ENCODE results near the gene DPH3. TPM values are rescaled to one million over a fixed set of nuclear protein-coding genes. Genes with fewer than 3 reads are reported as not detected.

DPH3 gene
- total and polyA plus RNA-seq, 9 of the 15 experiments (the other 6 are each of a cell fraction or from before 2014, with no cell fraction given), result 15.9 to 131 (median 38.7) TPM

GRCh38 chr3:16264708-16265454 is at the start of gene DPH3, which contains the start of gene OXNAD1 (continued):
- TF ChIP-seq CTCF (IDR thresholded peaks at IDR 0.05 in 2 of 3, conservative IDR thresholded peaks at IDR 0.05 in 1 of 3; ENCODE audit: insufficient read depth in 2 of 3, low read depth in 1 of 3, low read length in 3 of 3) (peak in 1 of 3 experiments; percentile 10; a peak in 1 of 6 replicates), GTF2A2 (tag; IDR thresholded peaks at IDR 0.05) (no peak), MXI1 (IDR thresholded peaks at IDR 0.05; ENCODE audit: low read depth, low read length) (peak; percentile 88), NFYB (IDR thresholded peaks at IDR 0.05; ENCODE audit: extremely low read depth, insufficient read length) (peak; percentile 82), NCOR1 (IDR thresholded peaks at IDR 0.05) (no peak), FOXA1 (IDR thresholded peaks at IDR 0.05; ENCODE audit: borderline replicate concordance) (no peak), TCF7L2 (IDR thresholded peaks at IDR 0.05; ENCODE audit: low read depth, low read length) (peak; percentile 40; the same call in 1 of the 2 replicates), HMG20A (CRISPR knock-in tag; conservative IDR thresholded peaks at IDR 0.05) (no peak), CREM (IDR thresholded peaks at IDR 0.05; ENCODE audit: low read depth) (peak; percentile 99), MEIS2 (IDR thresholded peaks at IDR 0.05; ENCODE audit: partially characterized antibody) (peak; percentile 38), ZBTB12 (CRISPR knock-in tag; IDR thresholded peaks at IDR 0.05) (peak; percentile 100), SRF (CRISPR knock-in tag; IDR thresholded peaks at IDR 0.05) (peak; percentile 20 to 62; a peak in 2 of 4 replicates), KAT7 (CRISPR knock-in tag; IDR thresholded peaks at IDR 0.05; ENCODE audit: borderline replicate concordance) (peak; percentile 37; the same call in 1 of the 2 replicates), KDM5B (IDR thresholded peaks at IDR 0.05; ENCODE audit: insufficient replicate concordance, low read depth, low read length) (peak; percentile 92), ATF7 (IDR thresholded peaks at IDR 0.05) (peak; percentile 97), MYC (IDR thresholded peaks at IDR 0.05; ENCODE audit: low read depth, low read length) (peak; percentile 87), MYC (CRISPR knock-in tag; IDR thresholded peaks at IDR 0.05; ENCODE audit: borderline replicate concordance, low read depth) (no peak), MBD2 (IDR thresholded peaks at IDR 0.05; ENCODE audit: borderline replicate concordance, low read depth) (peak; percentile 70; the same call in 1 of the 2 replicates)
- TF ChIP-seq, protein P1, sequence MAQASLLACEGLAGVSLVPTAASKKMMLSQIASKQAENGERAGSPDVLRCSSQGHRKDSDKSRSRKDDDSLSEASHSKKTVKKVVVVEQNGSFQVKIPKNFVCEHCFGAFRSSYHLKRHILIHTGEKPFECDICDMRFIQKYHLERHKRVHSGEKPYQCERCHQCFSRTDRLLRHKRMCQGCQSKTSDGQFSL (CRISPR knock-in tag; IDR thresholded peaks at IDR 0.05), result no peak
- TF ChIP-seq, protein P1 (tag; IDR thresholded peaks at IDR 0.05), result no peak
- TF ChIP-seq, protein P2, sequence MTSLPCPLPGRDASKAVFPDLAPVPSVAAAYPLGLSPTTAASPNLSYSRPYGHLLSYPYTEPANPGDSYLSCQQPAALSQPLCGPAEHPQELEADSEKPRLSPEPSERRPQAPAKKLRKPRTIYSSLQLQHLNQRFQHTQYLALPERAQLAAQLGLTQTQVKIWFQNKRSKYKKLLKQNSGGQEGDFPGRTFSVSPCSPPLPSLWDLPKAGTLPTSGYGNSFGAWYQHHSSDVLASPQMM (CRISPR knock-in tag; IDR thresholded peaks at IDR 0.05), result no peak
- TF ChIP-seq, protein P3, sequence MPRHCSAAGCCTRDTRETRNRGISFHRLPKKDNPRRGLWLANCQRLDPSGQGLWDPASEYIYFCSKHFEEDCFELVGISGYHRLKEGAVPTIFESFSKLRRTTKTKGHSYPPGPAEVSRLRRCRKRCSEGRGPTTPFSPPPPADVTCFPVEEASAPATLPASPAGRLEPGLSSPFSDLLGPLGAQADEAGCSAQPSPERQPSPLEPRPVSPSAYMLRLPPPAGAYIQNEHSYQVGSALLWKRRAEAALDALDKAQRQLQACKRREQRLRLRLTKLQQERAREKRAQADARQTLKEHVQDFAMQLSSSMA (CRISPR knock-in tag; IDR thresholded peaks at IDR 0.05), result no peak

Data from K562 (cell line).